Right atrium auricular region (tissue), 2 donors: Measurements from ENCODE around the gene TMED1. TPM values are rescaled to one million over a fixed set of nuclear protein-coding genes. Genes with fewer than 3 reads are reported as not detected.
"Not testable (repeated sequence)": the region's sequence is repeated elsewhere in the genome, so short reads cannot be mapped to it uniquely, and the experiment has no call there.

Experiments used
- DNase-seq: peaks from one replicate; pipeline ENCODE4 v3.0.0-alpha.2; 2019; ENCODE audit warnings: low spot score
- H3K27ac ChIP-seq, 2 donors: fragments of 200-600 bp; sonication (generic); 1 replicate in 1 of 2; 2 replicates in 1 of 2; pipeline ENCODE4 v1.5.1; 2016 to 2019
- H3K27me3 ChIP-seq, 2 donors: fragments of 200-600 bp; sonication (generic); one replicate each; pipeline versions ENCODE4 v1.5.1 to v1.6.0; 2017 to 2019
- H3K36me3 ChIP-seq: fragments of 200-600 bp; sonication (generic); one replicate; pipeline ENCODE4 v1.5.1; 2016
- H3K4me1 ChIP-seq, 2 donors: fragments of 200-600 bp; sonication (generic); one replicate each; pipeline versions ENCODE4 v1.5.1 to v1.6.0; 2017 to 2019
- H3K4me3 ChIP-seq, 2 donors: fragments of 200-600 bp; sonication (generic); 1 replicate in 1 of 2; 2 replicates in 1 of 2; pipeline ENCODE4 v1.5.1; 2017 to 2019; ENCODE audit warnings: mild to moderate bottlenecking in 1 of 2, moderate library complexity in 1 of 2
- H3K9me3 ChIP-seq, 2 donors: fragments of 200-600 bp; sonication (generic); one replicate each; pipeline ENCODE4 v1.5.1; 2019
- CTCF ChIP-seq, 2 donors: fragments of 200-600 bp; sonication (generic); IDR thresholded peaks; one replicate each; pipeline ENCODE4 v1.5.1; 2019; ENCODE audit warnings: antibody characterized with exemption in 2 of 2
- total RNA-seq, 2 donors: library from RNA; depleted of rRNA; stranded (reverse); fragments of >200 nt; gene quantifications; one replicate each; pipeline ENCODE4 v1.1.0, GENCODE V29; 2016

TMED1 gene
- total RNA-seq, 2 donors from 2014 or later: 39.3 to 50.9 TPM

GRCh38 chr19:10846500-10847202 lies 10.6 kb upstream of the TMED1 start:
- Histone ChIP-seq H3K4me1 (no peaks in the 10 kb centered on the region), H3K27ac (no peak overlapping the region), H3K36me3 (no peaks in the 10 kb centered on the region), H3K4me3 (no peak overlapping the region), H3K9me3 (peaks cover 0 to 15% of the 10 kb centered on the region in 2 donors), H3K27me3 (no peaks in the 10 kb centered on the region)
- no peak for TF ChIP-seq CTCF (IDR thresholded peaks at IDR 0.05)
- DNase-seq: no peak

GRCh38 chr19:10842788-10843187 lies 6.8 kb upstream of the TMED1 start:
- H3K36me3 ChIP-seq: no peaks in the 10 kb centered on the region
- no peaks in the 10 kb centered on the region for H3K4me1 ChIP-seq
- no peak overlapping the region for H3K4me3 ChIP-seq
- H3K9me3 ChIP-seq: peaks cover 0 to 15% of the 10 kb centered on the region in 2 donors
- DNase-seq: no peak
- no peak for TF ChIP-seq CTCF (IDR thresholded peaks at IDR 0.05)
- H3K27ac ChIP-seq: no peak overlapping the region
- H3K27me3 ChIP-seq: no peaks in the 10 kb centered on the region

- no peak overlapping the region for H3K27ac ChIP-seq
- H3K4me3 ChIP-seq: no peak overlapping the region
- H3K9me3 ChIP-seq: peaks cover 0 to 6% of the 10 kb centered on the region in 2 donors
- DNase-seq: no peak
- no peak for TF ChIP-seq CTCF (IDR thresholded peaks at IDR 0.05)
- H3K36me3 ChIP-seq: no peaks in the 10 kb centered on the region
- H3K27me3 ChIP-seq: no peaks in the 10 kb centered on the region
- H3K4me1 ChIP-seq: peaks cover 0 to 14% of the 10 kb centered on the region in 2 donors
Measured at GRCh38 chr19:10839114-10840050, 3.4 kb upstream of the TMED1 start.

- H3K9me3 ChIP-seq: peaks cover 0 to 6% of the 10 kb centered on the region in 2 donors
- H3K27ac ChIP-seq: no peak overlapping the region
- no peak overlapping the region for H3K4me3 ChIP-seq
- no peak for DNase-seq
- no peak for TF ChIP-seq CTCF (IDR thresholded peaks at IDR 0.05)
- peaks cover under 1% of the 10 kb centered on the region for H3K36me3 ChIP-seq
- H3K27me3 ChIP-seq: no peaks in the 10 kb centered on the region
- H3K4me1 ChIP-seq: peaks cover 0 to 14% of the 10 kb centered on the region in 2 donors
Measured at GRCh38 chr19:10838377-10838776, 2.4 kb upstream of the TMED1 start.

DNA sequence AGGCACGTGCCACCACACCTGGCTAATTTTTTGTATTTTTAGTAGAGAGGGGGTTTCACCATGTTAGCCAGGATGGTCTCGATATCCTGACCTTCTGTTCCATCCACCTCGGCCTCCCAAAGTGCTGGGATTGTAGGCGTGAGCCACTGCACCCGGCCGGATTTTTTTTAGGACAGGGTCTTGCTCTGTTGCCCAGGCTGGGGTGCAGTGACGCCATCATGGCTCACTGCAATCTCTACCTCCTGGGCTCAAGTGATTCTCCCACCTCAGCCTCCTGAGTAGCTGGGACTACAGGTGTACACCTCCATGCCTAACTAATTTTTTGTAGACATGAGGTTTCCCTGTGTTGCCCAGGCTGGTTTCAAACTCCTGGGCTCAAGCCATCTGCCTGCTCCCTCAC lies 1.6 kb upstream of the TMED1 start:
- peaks cover 0 to 14% of the 10 kb centered on the region in 2 donors for H3K4me1 ChIP-seq
- H3K4me3 ChIP-seq, DNase-seq, H3K27ac ChIP-seq, H3K27me3 ChIP-seq, H3K36me3 ChIP-seq, H3K9me3 ChIP-seq: not testable (repeated sequence)
